Esophagus muscularis mucosa (tissue), 3 donors: ENCODE measurements around the gene GRIN3B.

Source experiments
- CTCF ChIP-seq, 3 experiments: fragments of 200-600 bp in 2 of 3; fragments of 450-650 bp in 1 of 3; sonication (generic) in 2 of 3; IDR thresholded peaks; one replicate each; pipeline ENCODE4 v1.5.1; 2017 to 2019; ENCODE audit warnings: antibody characterized with exemption in 3 of 3, mild to moderate bottlenecking in 2 of 3, moderate library complexity in 1 of 3
- POLR2AphosphoS5 ChIP-seq, 2 donors: sonication (generic); formaldehyde crosslinking; IDR thresholded peaks; one replicate each; pipeline ENCODE4 v1.6.1; 2017; ENCODE audit warnings: antibody characterized with exemption in 2 of 2

- TF ChIP-seq CTCF (IDR thresholded peaks at IDR 0.05) (no peak), POLR2AphosphoS5 (IDR thresholded peaks at IDR 0.05) (no peak)
Observed at GRCh38 chr19:1003283-1003682, 3.1 kb downstream of the GRIN3B start.
